Neural progenitor cell (in vitro differentiated cells): ENCODE data around the gene MICAL2.

Source experiments
- CTCF ChIP-seq: fragments of 200-600 bp; sonication (generic); IDR thresholded peaks from 2 replicates; pipeline ENCODE4 v1.5.1; 2017; ENCODE audit warnings: antibody characterized with exemption, mild to moderate bottlenecking
- EZH2 ChIP-seq: fragments of 200-600 bp; sonication (generic); IDR thresholded peaks from 2 replicates; pipeline ENCODE4 v1.6.1; 2017; ENCODE audit warnings: antibody characterized with exemption, mild to moderate bottlenecking, moderate library complexity
- EZH2phosphoT487 ChIP-seq: fragments of 200-600 bp; sonication (generic); IDR thresholded peaks from 2 replicates; pipeline ENCODE4 v1.6.1; 2017; ENCODE audit warnings: antibody characterized with exemption

- TF ChIP-seq CTCF = no peak
- no peak for TF ChIP-seq EZH2
- TF ChIP-seq EZH2phosphoT487 = no peak
Measured at GRCh38 chr11:12089473-12089872, 20.9 kb upstream of the MICAL2 start.
